Cardiac muscle cell (in vitro differentiated cells and primary cell): ENCODE results near the gene TTLL3. TPM values are rescaled to one million over a fixed set of nuclear protein-coding genes. Genes with fewer than 3 reads are reported as not detected.
A peak's percentile ranks its signal among the peaks of the same experiment; 100 is the strongest.

Experiments
- DNase-seq, 2 donors: peaks; one replicate each; pipeline versions ENCODE4 v3.0.0 to v3.0.0-alpha.2; 2010 to 2017; ENCODE audit warnings: low read depth in 1 of 2, low spot score in 1 of 2
- H3K27ac ChIP-seq: fragments of 200-600 bp; sonication (generic); 2 replicates; pipeline ENCODE4 v1.5.1; 2016
- H3K27me3 ChIP-seq: fragments of 200-600 bp; sonication (generic); 2 replicates; pipeline ENCODE4 v1.6.0; 2016; ENCODE audit warnings: control low read depth
- H3K36me3 ChIP-seq: fragments of 200-600 bp; sonication (generic); 2 replicates; pipeline ENCODE4 v1.5.1; 2016; ENCODE audit warnings: control low read depth
- H3K4me1 ChIP-seq: fragments of 200-600 bp; sonication (generic); 2 replicates; pipeline ENCODE4 v1.8.1; 2017; ENCODE audit warnings: low read depth, mild to moderate bottlenecking, mixed run types
- H3K4me3 ChIP-seq: fragments of 200-600 bp; sonication (generic); 2 replicates; pipeline ENCODE4 v1.5.1; 2016; ENCODE audit warnings: mild to moderate bottlenecking
- H3K9me3 ChIP-seq: fragments of 200-600 bp; sonication (generic); 2 replicates; pipeline ENCODE4 v1.5.1; 2017; ENCODE audit warnings: low read depth, mild to moderate bottlenecking, control low read depth
- CTCF ChIP-seq: IDR thresholded peaks from 2 replicates; pipeline ENCODE4 v1.5.1; 2012; ENCODE audit warnings: low read depth, mild to moderate bottlenecking, low read length
- polyA plus RNA-seq: library from polyadenylated mRNA; unstranded; fragments of >200 nt; fragmentation: Nextera tagmentation; extraction: Ambion mirVana; gene quantifications from 2 replicates; pipeline ENCODE4 v1.2.1, GENCODE V29; 2016
- total RNA-seq: library from RNA; depleted of rRNA; stranded (reverse); fragments of >200 nt; gene quantifications from 2 replicates; pipeline ENCODE4 v1.2.3, GENCODE V29; 2016

The TTLL3 gene
- total and polyA plus RNA-seq, 2 experiments from 2014 or later = 29.4 to 59.6 TPM

- Histone ChIP-seq H3K36me3 (peaks cover 6% of the 10 kb centered on the region), H3K9me3 (no peaks in the 10 kb centered on the region), H3K4me1 (peaks cover 13% of the 10 kb centered on the region), H3K27ac (peak within 1 kb of the TSS; percentile 100), H3K27me3 (no peaks in the 10 kb centered on the region), H3K4me3 (peak within 1 kb of the TSS; percentile 87)
- DNase-seq = peak; percentile 95 to 98
- no peak for TF ChIP-seq CTCF
Measured at GRCh38 chr3:9792405-9793160, 17.5 kb upstream of the TTLL3 start, which contains the start of the genes ARPC4 and TADA3. ARPC4 (plus strand) TSS chr3:9793082; CDS start chr3:9793122, 40 bp downstream. TADA3 (minus strand) TSS chr3:9792473; CDS start chr3:9791466, 1,007 bp downstream.

GRCh38 chr3:9793161-9793781 is 16.8 kb upstream of the TTLL3 start:
- Histone ChIP-seq H3K9me3 (no peaks in the 10 kb centered on the region), H3K4me1 (peaks cover 13% of the 10 kb centered on the region), H3K4me3 (peak overlapping the region; percentile 87), H3K36me3 (peaks cover 11% of the 10 kb centered on the region), H3K27me3 (no peaks in the 10 kb centered on the region), H3K27ac (peak overlapping the region; percentile 100)
- peak; percentile 36 to 57 for DNase-seq
- TF ChIP-seq CTCF = no peak

- no peak for DNase-seq
- no peaks in the 10 kb centered on the region for H3K27me3 ChIP-seq
- no peak for TF ChIP-seq CTCF
- peaks cover 20% of the 10 kb centered on the region for H3K36me3 ChIP-seq
- H3K9me3 ChIP-seq = no peaks in the 10 kb centered on the region
- no peak overlapping the region for H3K4me3 ChIP-seq
- H3K4me1 ChIP-seq = peaks cover 13% of the 10 kb centered on the region
- H3K27ac ChIP-seq = peak overlapping the region; percentile 100
Measured at GRCh38 chr3:9794400-9794799, 15.7 kb upstream of the TTLL3 start.

GRCh38 chr3:9795207-9795606 is 14.9 kb upstream of the TTLL3 start:
- Histone ChIP-seq H3K9me3 (no peaks in the 10 kb centered on the region), H3K4me1 (peaks cover 13% of the 10 kb centered on the region), H3K27me3 (no peaks in the 10 kb centered on the region), H3K4me3 (no peak overlapping the region), H3K27ac (no peak overlapping the region), H3K36me3 (peaks cover 28% of the 10 kb centered on the region)
- DNase-seq = no peak
- TF ChIP-seq CTCF = no peak

GRCh38 chr3:9797196-9797945 is 12.7 kb upstream of the TTLL3 start:
- Histone ChIP-seq H3K27ac (no peak overlapping the region), H3K9me3 (no peaks in the 10 kb centered on the region), H3K27me3 (no peaks in the 10 kb centered on the region), H3K4me3 (no peak overlapping the region), H3K4me1 (peaks cover 8% of the 10 kb centered on the region), H3K36me3 (peaks cover 43% of the 10 kb centered on the region)
- DNase-seq = no peak
- no peak for TF ChIP-seq CTCF
